ENCODE measurements around the gene E2F3. TPM values are rescaled to one million over a fixed set of nuclear protein-coding genes. Genes with fewer than 3 reads are reported as not detected.
A peak's percentile ranks its signal among the peaks of the same experiment; 100 is the strongest.

Gene E2F3
- total RNA-seq (10 to 100 TPM in 2 of 5 donors, 1 to 10 TPM in 2, under 1 TPM in 1; 0.58 to 11.6 (median 6.4) TPM), polyA plus RNA-seq (1 to 10 TPM; 1.4 to 3.1 (median 2.6) TPM)
- long read RNA-seq, donor 1: 0 reads
- long read RNA-seq, donor 2: 0 reads
- long read RNA-seq, donor 3: 0 reads
- long read RNA-seq, donor 4: 0 reads
- long read RNA-seq, donor 5: 0 reads
- long read RNA-seq, donor 6: 0 reads
- long read RNA-seq, donor 7: 0 reads
- long read RNA-seq, donor 8: 0 reads
- long read RNA-seq, donor 9: 0 reads
- long read RNA-seq, donor 10: 0 reads

- H3K27ac ChIP-seq: peak within 1 kb of the TSS; percentile 64 to 95 (median 89)
- 0% methylated on average over 61 to 63 of the region's 63 CpGs for WGBS, 5 donors
- TF ChIP-seq POLR2AphosphoS5 (IDR thresholded peaks at IDR 0.05) (peak in 2 of 3 donors; percentile 13 to 66), EP300 (IDR thresholded peaks at IDR 0.05) (no peak), POLR2A (IDR thresholded peaks at IDR 0.05) (no peak), CTCF (IDR thresholded peaks at IDR 0.05) (no peak)
- peak; percentile 100 for DNase-seq
- peaks cover 0 to 36% (median 21%) of the 10 kb centered on the region in 4 donors for H3K4me1 ChIP-seq
- peak within 1 kb of the TSS; percentile 74 to 77 (median 75) for H3K4me3 ChIP-seq
- no peaks in the 10 kb centered on the region for H3K27me3 ChIP-seq
- intact Hi-C loops (cut with DNase I; ENCODE audit: low total_unique reads): no loop called here
- no peaks in the 10 kb centered on the region for H3K9me3 ChIP-seq
- no peaks in the 10 kb centered on the region for H3K36me3 ChIP-seq
Observed at GRCh38 chr6:20401205-20402091, at the start of gene E2F3. TSS of gene E2F3 (plus strand) at chr6:20401879. CDS start at chr6:20402233, 354 bp downstream.

GRCh38 chr6:20352346-20352745 lies 49.3 kb upstream of the E2F3 start:
- 68 to 79% (median 73%) methylated on average over 4 of the region's 4 CpGs for WGBS, 5 donors
- H3K36me3 ChIP-seq: no peaks in the 10 kb centered on the region
- no peaks in the 10 kb centered on the region for H3K27me3 ChIP-seq
- H3K4me3 ChIP-seq: no peak overlapping the region
- DNase-seq: no peak
- H3K4me1 ChIP-seq: no peaks in the 10 kb centered on the region
- H3K9me3 ChIP-seq: peaks cover 0 to 13% (median 7%) of the 10 kb centered on the region in 4 donors
- no peak for TF ChIP-seq CTCF (IDR thresholded peaks at IDR 0.05)
- no peak overlapping the region for H3K27ac ChIP-seq
- intact Hi-C loops (cut with DNase I; ENCODE audit: low total_unique reads): no loop called here

- intact Hi-C loops (cut with DNase I; ENCODE audit: low total_unique reads): no loop called here
- H3K27me3 ChIP-seq: no peaks in the 10 kb centered on the region
- no peaks in the 10 kb centered on the region for H3K4me1 ChIP-seq
- WGBS, 5 donors: 77 to 95% (median 93%) methylated on average over 5 of the region's 5 CpGs
- H3K9me3 ChIP-seq: peaks cover 0 to 13% (median 7%) of the 10 kb centered on the region in 4 donors
- TF ChIP-seq POLR2AphosphoS5 (IDR thresholded peaks at IDR 0.05) (no peak), POLR2A (IDR thresholded peaks at IDR 0.05) (no peak), EP300 (IDR thresholded peaks at IDR 0.05) (no peak), CTCF (IDR thresholded peaks at IDR 0.05) (no peak)
- no peak for DNase-seq
- H3K36me3 ChIP-seq: no peaks in the 10 kb centered on the region
- H3K27ac ChIP-seq: no peak overlapping the region
- H3K4me3 ChIP-seq: no peak overlapping the region
Observed at GRCh38 chr6:20353134-20353533, 48.5 kb upstream of the E2F3 start.

GRCh38 chr6:20354366-20354765 lies 47.3 kb upstream of the E2F3 start:
- DNase-seq: no peak
- Histone ChIP-seq H3K27me3 (no peaks in the 10 kb centered on the region), H3K4me3 (no peak overlapping the region), H3K4me1 (no peaks in the 10 kb centered on the region), H3K9me3 (peaks cover 0 to 13% (median 7%) of the 10 kb centered on the region in 4 donors), H3K36me3 (no peaks in the 10 kb centered on the region), H3K27ac (no peak overlapping the region)
- TF ChIP-seq EP300 (IDR thresholded peaks at IDR 0.05) (no peak), POLR2AphosphoS5 (IDR thresholded peaks at IDR 0.05) (no peak), POLR2A (IDR thresholded peaks at IDR 0.05) (no peak), CTCF (IDR thresholded peaks at IDR 0.05) (no peak)
- 77 to 86% (median 82%) methylated on average over 3 of the region's 3 CpGs for WGBS, 5 donors
- intact Hi-C loops (cut with DNase I; ENCODE audit: low total_unique reads): no loop called here

Data from stomach (tissue), 19 donors.